SU-DHL-6 (cell line): ENCODE results near the gene ZSWIM7.

Experiments
- EZH2phosphoT487 ChIP-seq: fragments of 200-600 bp; sonication (generic), shearing (Covaris generic); conservative IDR thresholded peaks from 2 replicates; pipeline ENCODE4 v1.6.1; 2018; ENCODE audit warnings: mild to moderate bottlenecking, antibody characterized with exemption, low read length, moderate library complexity, mixed read lengths
- TF ChIP-seq, protein P1 (sequence below): fragments of 200-600 bp; sonication (generic); IDR thresholded peaks from one replicate; pipeline ENCODE4 v1.5.1; 2017; ENCODE audit warnings: antibody characterized with exemption, mild to moderate bottlenecking, low read length, moderate library complexity; ENCODE audit not compliant: insufficient read depth, poor library complexity, severe bottlenecking

DNA sequence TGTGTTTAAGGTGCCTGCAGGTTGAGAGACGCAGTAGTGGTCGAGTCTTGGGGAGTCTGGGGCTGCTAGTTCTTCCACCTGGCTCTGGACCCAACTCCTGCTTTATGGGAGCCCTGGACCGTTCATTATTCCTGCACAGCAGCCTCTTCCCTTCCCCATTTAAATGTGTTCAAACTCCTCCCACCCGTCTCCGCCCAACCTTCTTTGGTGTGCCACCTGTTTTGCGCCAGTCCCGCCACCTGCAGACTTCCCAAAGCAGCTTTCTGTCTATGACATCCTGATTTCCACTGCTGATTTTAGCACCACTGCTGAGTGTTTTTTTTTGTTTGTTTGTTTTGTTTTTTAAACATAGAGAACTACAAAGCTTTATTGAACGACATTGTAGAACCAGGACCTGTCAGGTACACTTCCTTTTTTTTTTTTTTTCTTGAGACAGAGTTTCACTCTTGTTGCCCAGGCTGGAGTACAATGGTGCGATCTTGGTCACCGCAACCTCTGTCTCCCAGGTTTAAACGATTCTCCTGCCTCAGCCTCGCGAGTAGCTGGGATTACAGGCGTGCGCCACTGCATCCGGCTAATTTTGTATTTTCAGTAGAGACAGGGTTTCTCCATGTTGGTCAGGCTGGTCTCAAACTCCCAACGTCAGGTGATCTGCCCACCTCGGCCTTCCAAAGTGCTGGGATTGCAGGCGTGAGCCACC is 41.7 kb downstream of the ZSWIM7 start:
- TF ChIP-seq, protein P1, sequence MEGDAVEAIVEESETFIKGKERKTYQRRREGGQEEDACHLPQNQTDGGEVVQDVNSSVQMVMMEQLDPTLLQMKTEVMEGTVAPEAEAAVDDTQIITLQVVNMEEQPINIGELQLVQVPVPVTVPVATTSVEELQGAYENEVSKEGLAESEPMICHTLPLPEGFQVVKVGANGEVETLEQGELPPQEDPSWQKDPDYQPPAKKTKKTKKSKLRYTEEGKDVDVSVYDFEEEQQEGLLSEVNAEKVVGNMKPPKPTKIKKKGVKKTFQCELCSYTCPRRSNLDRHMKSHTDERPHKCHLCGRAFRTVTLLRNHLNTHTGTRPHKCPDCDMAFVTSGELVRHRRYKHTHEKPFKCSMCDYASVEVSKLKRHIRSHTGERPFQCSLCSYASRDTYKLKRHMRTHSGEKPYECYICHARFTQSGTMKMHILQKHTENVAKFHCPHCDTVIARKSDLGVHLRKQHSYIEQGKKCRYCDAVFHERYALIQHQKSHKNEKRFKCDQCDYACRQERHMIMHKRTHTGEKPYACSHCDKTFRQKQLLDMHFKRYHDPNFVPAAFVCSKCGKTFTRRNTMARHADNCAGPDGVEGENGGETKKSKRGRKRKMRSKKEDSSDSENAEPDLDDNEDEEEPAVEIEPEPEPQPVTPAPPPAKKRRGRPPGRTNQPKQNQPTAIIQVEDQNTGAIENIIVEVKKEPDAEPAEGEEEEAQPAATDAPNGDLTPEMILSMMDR: no peak
- no peak for TF ChIP-seq EZH2phosphoT487
